Measurements from ENCODE around the gene SLC16A10. TPM values are rescaled to one million over a fixed set of nuclear protein-coding genes. Genes with fewer than 3 reads are reported as not detected.
A peak's percentile ranks its signal among the peaks of the same experiment; 100 is the strongest.

SLC16A10 gene
- total and polyA plus RNA-seq, 7 experiments from 2014 or later = 1.6 to 27.7 (median 16.7) TPM

- no peak overlapping the region for H3K27ac ChIP-seq (ENCODE audit: low read depth, low read length)
- Mint-ChIP-seq H3K36me3 (peaks cover 0 to 3% (median 0%) of the 10 kb centered on the region in 5 donors), H3K4me3 (no peak overlapping the region), H3K4me1 (peaks cover 10 to 25% (median 20%) of the 10 kb centered on the region in 7 donors), H3K9me3 (peaks cover 0 to 5% (median 0%) of the 10 kb centered on the region in 11 donors), H3K27me3 (peaks cover 0 to 27% (median 0%) of the 10 kb centered on the region in 5 donors), H3K27ac (peak overlapping the region in 1 of 9 donors; percentile 53)
- DNase-seq = no peak
- ChIA-PET POLR2A (no interaction called here), CTCF (interaction anchor here (0.6 to 1.3 kb wide), 3 partner anchors 222 to 788 kb away, joined by 3 to 4 read pairs (median 3); no protein-coding TSS in a partner anchor)
- ATAC-seq = no peak
- intact Hi-C loops (cut with micrococcal nuclease) = loop anchor here (5.0 to 10.0 kb wide), 6 partner anchors 169 to 771 kb away; partner anchors contain the start of genes AMD1 (in 1 of the 2), CDK19 (in 1 of the 2) and SLC16A10 (in 1 of the 2)
- no peaks in the 10 kb centered on the region for H3K9me3 ChIP-seq (ENCODE audit: control insufficient read depth in 2 of 3, low read length in 3 of 3)
- H3K4me1 ChIP-seq (ENCODE audit: control insufficient read depth in 2 of 2, insufficient read depth in 2 of 2, low read length in 2 of 2) = peaks cover 6 to 17% of the 10 kb centered on the region in 2 donors
- no peaks in the 10 kb centered on the region for H3K36me3 ChIP-seq (ENCODE audit: control insufficient read depth in 2 of 3, insufficient read depth in 3 of 3, low read length in 3 of 3)
- H3K4me3 ChIP-seq (ENCODE audit: low read length) = no peak overlapping the region
- H3K27me3 ChIP-seq (ENCODE audit: control insufficient read depth in 2 of 2, insufficient read depth in 2 of 2, low read length in 2 of 2) = no peaks in the 10 kb centered on the region
Measured at GRCh38 chr6:111256646-111257045, 169.3 kb downstream of the SLC16A10 start.

GRCh38 chr6:111258010-111258409 lies 170.7 kb downstream of the SLC16A10 start:
- H3K36me3 ChIP-seq (ENCODE audit: control insufficient read depth in 2 of 3, insufficient read depth in 3 of 3, low read length in 3 of 3) = peaks cover 0 to 3% (median 0%) of the 10 kb centered on the region in 3 experiments
- H3K4me3 ChIP-seq (ENCODE audit: low read length) = no peak overlapping the region
- H3K27me3 ChIP-seq (ENCODE audit: control insufficient read depth in 2 of 2, insufficient read depth in 2 of 2, low read length in 2 of 2) = no peaks in the 10 kb centered on the region
- Mint-ChIP-seq H3K9me3 (peaks cover 0 to 5% (median 0%) of the 10 kb centered on the region in 11 donors), H3K27ac (peak overlapping the region in 2 of 9 donors; percentile 88 to 92), H3K36me3 (peaks cover 0 to 3% (median 0%) of the 10 kb centered on the region in 5 donors), H3K27me3 (peaks cover 0 to 27% (median 0%) of the 10 kb centered on the region in 5 donors), H3K4me1 (peaks cover 12 to 32% (median 25%) of the 10 kb centered on the region in 7 donors), H3K4me3 (peak overlapping the region in 1 of 10 donors; percentile 87)
- H3K9me3 ChIP-seq (ENCODE audit: control insufficient read depth in 2 of 3, low read length in 3 of 3) = no peaks in the 10 kb centered on the region
- CTCF ChIA-PET = interaction anchor here (0.6 to 1.9 kb wide), 8 partner anchors 20 to 787 kb away, joined by 3 to 46 read pairs (median 11); partner anchors contain the start of gene REV3L
- H3K4me1 ChIP-seq (ENCODE audit: control insufficient read depth in 2 of 2, insufficient read depth in 2 of 2, low read length in 2 of 2) = peaks cover 6 to 17% of the 10 kb centered on the region in 2 donors
- H3K27ac ChIP-seq (ENCODE audit: low read depth, low read length) = no peak overlapping the region
- ATAC-seq (no peak), DNase-seq (no peak)
- intact Hi-C loops (cut with micrococcal nuclease) = loop anchor here (2.0 to 10.0 kb wide), 11 partner anchors 171 to 1567 kb away; partner anchors contain the start of genes AMD1 (in 2 of the 2), AK9 (in 1 of the 2), CDK19 (in 1 of the 2) and FIG4 (in 1 of the 2)
- POLR2A ChIA-PET = interaction anchor here (1.4 to 2.2 kb wide), 2 partner anchors 225 to 783 kb away, joined by 10 to 22 read pairs; partner anchors contain the start of gene REV3L

- Mint-ChIP-seq H3K27me3 (peaks cover 0 to 24% (median 0%) of the 10 kb centered on the region in 5 donors), H3K27ac (peak overlapping the region; percentile 83 to 97 (median 92)), H3K4me1 (peaks cover 12 to 34% (median 26%) of the 10 kb centered on the region in 7 donors), H3K9me3 (peaks cover 0 to 5% (median 0%) of the 10 kb centered on the region in 11 donors), H3K36me3 (peaks cover 0 to 3% (median 1%) of the 10 kb centered on the region in 5 donors), H3K4me3 (peak overlapping the region; percentile 75 to 90 (median 86))
- H3K27me3 ChIP-seq (ENCODE audit: control insufficient read depth in 2 of 2, insufficient read depth in 2 of 2, low read length in 2 of 2) = no peaks in the 10 kb centered on the region
- ChIA-PET POLR2A (interaction anchor here (0.6 to 2.2 kb wide), 15 partner anchors 8 to 828 kb away, joined by 3 to 26 read pairs (median 5); partner anchors contain the start of genes AMD1, CDK19, FAM229B and FYN), CTCF (interaction anchor here (0.6 to 2.0 kb wide), 23 partner anchors 9 to 905 kb away, joined by 3 to 46 read pairs (median 4); partner anchors contain the start of gene REV3L)
- H3K9me3 ChIP-seq (ENCODE audit: control insufficient read depth in 2 of 3, low read length in 3 of 3) = no peaks in the 10 kb centered on the region
- peaks cover 0 to 4% (median under 1%) of the 10 kb centered on the region in 3 experiments for H3K36me3 ChIP-seq (ENCODE audit: control insufficient read depth in 2 of 3, insufficient read depth in 3 of 3, low read length in 3 of 3)
- no peak for ATAC-seq
- DNase-seq = no peak
- peak overlapping the region; percentile 89 for H3K4me3 ChIP-seq (ENCODE audit: low read length)
- peaks cover 6 to 17% of the 10 kb centered on the region in 2 donors for H3K4me1 ChIP-seq (ENCODE audit: control insufficient read depth in 2 of 2, insufficient read depth in 2 of 2, low read length in 2 of 2)
- intact Hi-C loops (cut with micrococcal nuclease) = loop anchor here (1.0 to 10.0 kb wide), 30 partner anchors 144 to 1568 kb away; partner anchors contain the start of genes AMD1 (in 2 of the 2), CDK19 (in 2 of the 2), FAM229B (in 2 of the 2) and GTF3C6 (in 2 of the 2)
- peak overlapping the region; percentile 46 for H3K27ac ChIP-seq (ENCODE audit: low read depth, low read length)
Measured at GRCh38 chr6:111258615-111259088, 171.3 kb downstream of the SLC16A10 start.

- Histone ChIP-seq H3K9me3 (ENCODE audit: control insufficient read depth in 2 of 3, low read length in 3 of 3) (no peaks in the 10 kb centered on the region), H3K4me1 (ENCODE audit: control insufficient read depth in 2 of 2, insufficient read depth in 2 of 2, low read length in 2 of 2) (peaks cover 6 to 17% of the 10 kb centered on the region in 2 donors), H3K4me3 (ENCODE audit: low read length) (peak overlapping the region; percentile 89), H3K27me3 (ENCODE audit: control insufficient read depth in 2 of 2, insufficient read depth in 2 of 2, low read length in 2 of 2) (no peaks in the 10 kb centered on the region), H3K36me3 (ENCODE audit: control insufficient read depth in 2 of 3, insufficient read depth in 3 of 3, low read length in 3 of 3) (peaks cover 0 to 10% (median 7%) of the 10 kb centered on the region in 3 experiments), H3K27ac (ENCODE audit: low read depth, low read length) (peak overlapping the region; percentile 87)
- H3K4me3 Mint-ChIP-seq = peak overlapping the region; percentile 75 to 90 (median 86)
- peak; percentile 98 to 99 (median 99) for DNase-seq
- H3K9me3 Mint-ChIP-seq = peaks cover 0 to 5% (median 0%) of the 10 kb centered on the region in 11 donors
- H3K36me3 Mint-ChIP-seq = peaks cover 0 to 6% (median 3%) of the 10 kb centered on the region in 5 donors
- H3K4me1 Mint-ChIP-seq = peaks cover 12 to 37% (median 30%) of the 10 kb centered on the region in 7 donors
- peaks cover 0 to 18% (median 0%) of the 10 kb centered on the region in 5 donors for H3K27me3 Mint-ChIP-seq
- POLR2A ChIA-PET = interaction anchor here (0.6 to 2.2 kb wide), 15 partner anchors 9 to 828 kb away, joined by 3 to 26 read pairs (median 5); partner anchors contain the start of genes AMD1, CDK19, FAM229B and FYN
- CTCF ChIA-PET = interaction anchor here (0.7 to 2.0 kb wide), 23 partner anchors 9 to 1545 kb away, joined by 3 to 46 read pairs (median 4); partner anchors contain the start of gene REV3L
- peak; percentile 99 for ATAC-seq
- H3K27ac Mint-ChIP-seq = peak overlapping the region; percentile 83 to 97 (median 92)
- intact Hi-C loops (cut with micrococcal nuclease) = loop anchor here (1.0 to 10.0 kb wide), 30 partner anchors 145 to 1568 kb away; partner anchors contain the start of genes AMD1 (in 2 of the 2), CDK19 (in 2 of the 2), FAM229B (in 2 of the 2) and GTF3C6 (in 2 of the 2)
Measured at GRCh38 chr6:111259089-111259831, 172.0 kb downstream of the SLC16A10 start.

GRCh38 chr6:111260570-111261298 lies 173.4 kb downstream of the SLC16A10 start:
- ATAC-seq (no peak), DNase-seq (no peak)
- ChIA-PET POLR2A (no interaction called here), CTCF (no interaction called here)
- peaks cover 6 to 17% of the 10 kb centered on the region in 2 donors for H3K4me1 ChIP-seq (ENCODE audit: control insufficient read depth in 2 of 2, insufficient read depth in 2 of 2, low read length in 2 of 2)
- H3K4me3 ChIP-seq (ENCODE audit: low read length) = no peak overlapping the region
- H3K36me3 ChIP-seq (ENCODE audit: control insufficient read depth in 2 of 3, insufficient read depth in 3 of 3, low read length in 3 of 3) = peaks cover under 1 to 11% (median 9%) of the 10 kb centered on the region in 3 experiments
- Mint-ChIP-seq H3K27ac (peak overlapping the region; percentile 32 to 96 (median 88)), H3K4me3 (peak overlapping the region; percentile 75 to 90 (median 86)), H3K36me3 (peaks cover 0 to 11% (median 5%) of the 10 kb centered on the region in 5 donors), H3K9me3 (peaks cover 0 to 5% (median 0%) of the 10 kb centered on the region in 11 donors), H3K27me3 (peaks cover 0 to 12% (median 0%) of the 10 kb centered on the region in 5 donors), H3K4me1 (peaks cover 13 to 37% (median 30%) of the 10 kb centered on the region in 7 donors)
- intact Hi-C loops (cut with micrococcal nuclease) = loop anchor here in 1 of 2 donors (10.0 kb wide), 1 partner anchor 614 kb away; the partner anchor contains the start of gene FYN
- no peaks in the 10 kb centered on the region for H3K27me3 ChIP-seq (ENCODE audit: control insufficient read depth in 2 of 2, insufficient read depth in 2 of 2, low read length in 2 of 2)
- no peaks in the 10 kb centered on the region for H3K9me3 ChIP-seq (ENCODE audit: control insufficient read depth in 2 of 3, low read length in 3 of 3)
- no peak overlapping the region for H3K27ac ChIP-seq (ENCODE audit: low read depth, low read length)

Measured in naive thymus-derived CD4-positive, alpha-beta T cell (primary cell).